IPS-NIHi7 (cell line): ENCODE results near the gene AFAP1L2.

Experiments
- DNase-seq: peaks from one replicate; pipeline ENCODE4 v3.0.0; 2012; ENCODE audit warnings: mixed read lengths; ENCODE audit errors: extremely low spot score

Gene AFAP1L2

GRCh38 chr10:114408968-114409444 lies 4.7 kb upstream of the AFAP1L2 start:
- no peak for DNase-seq

GRCh38 chr10:114408112-114408967 lies 4.0 kb upstream of the AFAP1L2 start:
- DNase-seq = no peak

GRCh38 chr10:114406455-114406854 lies 2.2 kb upstream of the AFAP1L2 start:
- DNase-seq = no peak

GRCh38 chr10:114405011-114405350 lies 679 bp upstream of the AFAP1L2 start:
- DNase-seq = peak; percentile 29

GRCh38 chr10:114403541-114404161 lies 651 bp downstream of the AFAP1L2 start:
- peak; percentile 64 for DNase-seq

- DNase-seq = no peak
Observed at GRCh38 chr10:114402871-114403540, 1.3 kb downstream of the AFAP1L2 start.

- no peak for DNase-seq
Observed at GRCh38 chr10:114402233-114402632, 2.1 kb downstream of the AFAP1L2 start.

GRCh38 chr10:114401195-114401791 lies 3.0 kb downstream of the AFAP1L2 start:
- no peak for DNase-seq

- no peak for DNase-seq
Observed at GRCh38 chr10:114400091-114400490, 4.2 kb downstream of the AFAP1L2 start.

- no peak for DNase-seq
Observed at GRCh38 chr10:114399576-114399975, 4.7 kb downstream of the AFAP1L2 start.

- no peak for DNase-seq
Observed at GRCh38 chr10:114398587-114399331, 5.5 kb downstream of the AFAP1L2 start.

GRCh38 chr10:114397651-114398145 lies 6.6 kb downstream of the AFAP1L2 start:
- DNase-seq = no peak

- no peak for DNase-seq
Observed at GRCh38 chr10:114396464-114396863, 7.8 kb downstream of the AFAP1L2 start.

- no peak for DNase-seq
Observed at GRCh38 chr10:114395366-114396022, 8.8 kb downstream of the AFAP1L2 start.

- DNase-seq = no peak
Observed at GRCh38 chr10:114394531-114394930, 9.8 kb downstream of the AFAP1L2 start.

GRCh38 chr10:114393886-114394285 lies 10.4 kb downstream of the AFAP1L2 start:
- DNase-seq = no peak

GRCh38 chr10:114393482-114393881 lies 10.8 kb downstream of the AFAP1L2 start:
- no peak for DNase-seq

- DNase-seq = no peak
Observed at GRCh38 chr10:114392112-114392835, 12.0 kb downstream of the AFAP1L2 start.

GRCh38 chr10:114391599-114391998 lies 12.7 kb downstream of the AFAP1L2 start:
- no peak for DNase-seq

GRCh38 chr10:114389426-114389825 lies 14.9 kb downstream of the AFAP1L2 start:
- DNase-seq = no peak
